Progenitor cell of endocrine pancreas (in vitro differentiated cells): ENCODE measurements around the gene SAXO1. TPM values are rescaled to one million over a fixed set of nuclear protein-coding genes. Genes with fewer than 3 reads are reported as not detected.
"Not testable (repeated sequence)": the region's sequence is repeated elsewhere in the genome, so short reads cannot be mapped to it uniquely, and the experiment has no call there.

Experiments
- DNase-seq: peaks from one replicate; pipeline ENCODE4 v3.0.0; 2021; ENCODE audit warnings: low spot score; ENCODE audit not compliant: unreplicated experiment
- H3K27ac Mint-ChIP-seq: 2 replicates; pipeline ENCODE4 v1.8.0; 2021; ENCODE audit warnings: mild to moderate bottlenecking, moderate library complexity, mixed read lengths
- H3K27me3 Mint-ChIP-seq: 2 replicates; pipeline ENCODE4 v1.8.0; 2021; ENCODE audit warnings: mixed read lengths
- H3K36me3 Mint-ChIP-seq: 2 replicates; pipeline ENCODE4 v1.8.0; 2022; ENCODE audit warnings: mixed read lengths; ENCODE audit not compliant: insufficient read depth
- H3K4me1 Mint-ChIP-seq: 2 replicates; pipeline ENCODE4 v1.8.0; 2021; ENCODE audit warnings: low read depth, mixed read lengths
- H3K4me3 Mint-ChIP-seq: 2 replicates; pipeline ENCODE4 v1.8.0; 2021; ENCODE audit warnings: low read depth, mild to moderate bottlenecking, moderate library complexity, mixed read lengths
- H3K9me3 Mint-ChIP-seq: 2 replicates; pipeline ENCODE4 v1.8.0; 2021; ENCODE audit warnings: low read depth, mixed read lengths
- CTCF ChIP-seq: fragments of 200-600 bp; sonication (generic); IDR thresholded peaks from one replicate; pipeline ENCODE4 v1.5.0; 2021; ENCODE audit warnings: antibody characterized with exemption, mild to moderate bottlenecking; ENCODE audit not compliant: unreplicated experiment
- total RNA-seq: library from RNA; stranded (reverse); gene quantifications from 2 replicates; pipeline ENCODE4 v1.2.1, GENCODE V29; 2021

The SAXO1 gene
- total RNA-seq, 1 donor from 2014 or later, result not detected

GRCh38 chr9:19028835-19029451 lies 4.1 kb downstream of the SAXO1 start:
- H3K4me1 Mint-ChIP-seq, result no peaks in the 10 kb centered on the region
- H3K27me3 Mint-ChIP-seq, result peaks cover 8% of the 10 kb centered on the region
- H3K4me3 Mint-ChIP-seq, result no peak overlapping the region
- no peaks in the 10 kb centered on the region for H3K9me3 Mint-ChIP-seq
- H3K36me3 Mint-ChIP-seq, result no peaks in the 10 kb centered on the region
- no peak overlapping the region for H3K27ac Mint-ChIP-seq
- DNase-seq, result no peak
- TF ChIP-seq CTCF, result peak; percentile 80

- DNase-seq, result no peak
- Mint-ChIP-seq H3K36me3 (no peaks in the 10 kb centered on the region), H3K27me3 (peaks cover 8% of the 10 kb centered on the region), H3K4me3 (no peak overlapping the region), H3K27ac (no peak overlapping the region), H3K4me1 (no peaks in the 10 kb centered on the region), H3K9me3 (no peaks in the 10 kb centered on the region)
- TF ChIP-seq CTCF, result no peak
Observed at GRCh38 chr9:19027825-19028224, 5.2 kb downstream of the SAXO1 start.

DNA sequence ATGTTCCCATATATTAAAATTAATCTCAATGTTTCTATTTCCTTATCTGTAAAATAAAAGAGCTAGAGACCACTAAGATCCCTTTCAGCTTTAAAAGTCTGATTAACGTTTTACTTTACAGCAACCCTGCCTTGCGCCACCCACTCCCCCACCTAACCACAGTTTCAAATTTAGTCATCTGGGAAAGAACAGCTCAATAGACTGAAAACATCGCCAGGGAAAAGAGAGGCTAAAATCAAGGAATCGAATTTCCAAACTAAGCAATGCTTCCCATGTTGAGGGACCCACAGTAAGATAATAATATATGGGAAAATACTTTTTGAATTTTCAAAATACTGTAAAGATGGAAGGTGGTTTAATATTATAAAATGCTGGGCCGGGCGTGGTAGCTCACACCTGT lies 6.6 kb downstream of the SAXO1 start:
- Mint-ChIP-seq H3K36me3 (no peaks in the 10 kb centered on the region), H3K4me3 (no peak overlapping the region), H3K27me3 (peaks cover 8% of the 10 kb centered on the region), H3K27ac (no peak overlapping the region), H3K4me1 (no peaks in the 10 kb centered on the region), H3K9me3 (no peaks in the 10 kb centered on the region)
- no peak for DNase-seq
- no peak for TF ChIP-seq CTCF

DNA sequence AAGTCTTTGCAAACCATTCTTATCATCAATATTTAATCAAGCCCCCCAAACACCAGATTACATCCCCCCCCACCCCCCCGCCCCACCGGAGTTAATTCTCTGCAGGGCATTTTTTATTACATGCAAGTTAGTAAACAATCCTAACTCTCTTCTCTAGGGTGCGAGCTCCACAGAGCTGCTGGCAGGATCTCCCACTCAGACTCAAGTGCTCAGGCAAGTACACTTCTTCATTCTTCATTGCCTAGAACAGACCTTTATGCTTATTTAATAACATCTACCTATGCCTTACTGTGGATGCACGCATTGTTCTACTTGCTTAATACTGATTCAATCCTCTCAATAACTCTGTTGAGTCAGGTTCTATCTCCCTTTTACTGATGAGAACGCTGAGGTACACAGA lies 9.9 kb downstream of the SAXO1 start:
- H3K36me3 Mint-ChIP-seq, result no peaks in the 10 kb centered on the region
- TF ChIP-seq CTCF, result no peak
- no peaks in the 10 kb centered on the region for H3K4me1 Mint-ChIP-seq
- no peak overlapping the region for H3K27ac Mint-ChIP-seq
- no peak for DNase-seq
- H3K4me3 Mint-ChIP-seq, result no peak overlapping the region
- H3K9me3 Mint-ChIP-seq, result no peaks in the 10 kb centered on the region
- no peaks in the 10 kb centered on the region for H3K27me3 Mint-ChIP-seq

DNA sequence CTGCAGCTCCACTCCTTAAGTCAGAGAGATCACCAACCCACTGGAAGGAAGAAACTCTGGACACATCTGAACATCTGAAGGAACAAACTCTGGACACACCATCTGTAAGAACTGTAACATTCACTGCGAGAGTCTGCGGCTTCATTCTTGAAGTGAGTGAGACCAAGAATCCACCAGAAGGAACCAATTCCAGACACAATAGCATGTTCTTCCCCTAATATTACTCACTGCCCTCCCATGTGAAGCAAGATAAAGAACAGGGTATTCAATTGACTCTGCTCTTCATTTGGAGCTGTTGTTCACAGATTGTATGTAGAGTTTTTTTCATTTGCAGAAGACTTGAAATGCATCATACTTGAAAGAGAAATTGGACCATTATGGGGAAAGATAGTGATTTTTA lies 10.8 kb downstream of the SAXO1 start:
- Mint-ChIP-seq H3K4me1 (no peaks in the 10 kb centered on the region), H3K36me3 (no peaks in the 10 kb centered on the region), H3K4me3 (no peak overlapping the region), H3K27ac (no peak overlapping the region), H3K9me3 (no peaks in the 10 kb centered on the region), H3K27me3 (no peaks in the 10 kb centered on the region)
- no peak for DNase-seq
- no peak for TF ChIP-seq CTCF

GRCh38 chr9:19021649-19022048 lies 11.4 kb downstream of the SAXO1 start:
- H3K4me3 Mint-ChIP-seq, DNase-seq, H3K4me1 Mint-ChIP-seq, H3K36me3 Mint-ChIP-seq, H3K9me3 Mint-ChIP-seq, H3K27me3 Mint-ChIP-seq, H3K27ac Mint-ChIP-seq: not testable (repeated sequence)
